Measurements from ENCODE around the gene EGLN2. TPM values are rescaled to one million over a fixed set of nuclear protein-coding genes. Genes with fewer than 3 reads are reported as not detected.
A peak's percentile ranks its signal among the peaks of the same experiment; 100 is the strongest.

EGLN2 gene
- total and polyA plus RNA-seq, 10 of the 15 experiments (the other 5 are each of a cell fraction or from before 2014, with no cell fraction given) = 8.6 to 93.0 (median 66.8) TPM

- TF ChIP-seq NFYA (IDR thresholded peaks at IDR 0.05; ENCODE audit: borderline replicate concordance, low read depth, low read length) = no peak; the same call in 1 of the 2 replicates
- no peak for TF ChIP-seq ATF2 (IDR thresholded peaks at IDR 0.05; ENCODE audit: low read length)
- TF ChIP-seq, protein P1, sequence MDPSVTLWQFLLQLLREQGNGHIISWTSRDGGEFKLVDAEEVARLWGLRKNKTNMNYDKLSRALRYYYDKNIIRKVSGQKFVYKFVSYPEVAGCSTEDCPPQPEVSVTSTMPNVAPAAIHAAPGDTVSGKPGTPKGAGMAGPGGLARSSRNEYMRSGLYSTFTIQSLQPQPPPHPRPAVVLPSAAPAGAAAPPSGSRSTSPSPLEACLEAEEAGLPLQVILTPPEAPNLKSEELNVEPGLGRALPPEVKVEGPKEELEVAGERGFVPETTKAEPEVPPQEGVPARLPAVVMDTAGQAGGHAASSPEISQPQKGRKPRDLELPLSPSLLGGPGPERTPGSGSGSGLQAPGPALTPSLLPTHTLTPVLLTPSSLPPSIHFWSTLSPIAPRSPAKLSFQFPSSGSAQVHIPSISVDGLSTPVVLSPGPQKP (IDR thresholded peaks at IDR 0.05; ENCODE audit: low read depth, low read length) = no peak; the same call in 1 of the 2 replicates
- no peak for TF ChIP-seq EZH2 (IDR thresholded peaks at IDR 0.05; ENCODE audit: borderline replicate concordance, control insufficient read depth, low read depth, low read length)
- TF ChIP-seq, protein P2, sequence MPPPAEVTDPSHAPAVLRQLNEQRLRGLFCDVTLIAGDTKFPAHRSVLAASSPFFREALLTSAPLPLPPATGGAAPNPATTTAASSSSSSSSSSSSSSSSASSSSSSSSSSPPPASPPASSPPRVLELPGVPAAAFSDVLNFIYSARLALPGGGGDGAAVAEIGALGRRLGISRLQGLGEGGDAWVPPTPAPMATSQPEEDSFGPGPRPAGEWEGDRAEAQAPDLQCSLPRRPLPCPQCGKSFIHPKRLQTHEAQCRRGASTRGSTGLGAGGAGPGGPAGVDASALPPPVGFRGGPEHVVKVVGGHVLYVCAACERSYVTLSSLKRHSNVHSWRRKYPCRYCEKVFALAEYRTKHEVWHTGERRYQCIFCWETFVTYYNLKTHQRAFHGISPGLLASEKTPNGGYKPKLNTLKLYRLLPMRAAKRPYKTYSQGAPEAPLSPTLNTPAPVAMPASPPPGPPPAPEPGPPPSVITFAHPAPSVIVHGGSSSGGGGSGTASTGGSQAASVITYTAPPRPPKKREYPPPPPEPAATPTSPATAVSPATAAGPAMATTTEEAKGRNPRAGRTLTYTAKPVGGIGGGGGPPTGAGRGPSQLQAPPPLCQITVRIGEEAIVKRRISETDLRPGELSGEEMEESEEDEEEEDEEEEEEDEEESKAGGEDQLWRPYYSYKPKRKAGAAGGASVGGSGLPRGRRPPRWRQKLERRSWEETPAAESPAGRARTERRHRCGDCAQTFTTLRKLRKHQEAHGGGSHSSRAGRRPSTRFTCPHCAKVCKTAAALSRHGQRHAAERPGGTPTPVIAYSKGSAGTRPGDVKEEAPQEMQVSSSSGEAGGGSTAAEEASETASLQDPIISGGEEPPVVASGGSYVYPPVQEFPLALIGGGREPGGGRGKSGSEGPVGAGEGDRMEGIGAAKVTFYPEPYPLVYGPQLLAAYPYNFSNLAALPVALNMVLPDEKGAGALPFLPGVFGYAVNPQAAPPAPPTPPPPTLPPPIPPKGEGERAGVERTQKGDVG (CRISPR knock-in tag; IDR thresholded peaks at IDR 0.05) = no peak
- no peak for TF ChIP-seq RBBP5 (conservative IDR thresholded peaks at IDR 0.05)
- TF ChIP-seq, protein P3, sequence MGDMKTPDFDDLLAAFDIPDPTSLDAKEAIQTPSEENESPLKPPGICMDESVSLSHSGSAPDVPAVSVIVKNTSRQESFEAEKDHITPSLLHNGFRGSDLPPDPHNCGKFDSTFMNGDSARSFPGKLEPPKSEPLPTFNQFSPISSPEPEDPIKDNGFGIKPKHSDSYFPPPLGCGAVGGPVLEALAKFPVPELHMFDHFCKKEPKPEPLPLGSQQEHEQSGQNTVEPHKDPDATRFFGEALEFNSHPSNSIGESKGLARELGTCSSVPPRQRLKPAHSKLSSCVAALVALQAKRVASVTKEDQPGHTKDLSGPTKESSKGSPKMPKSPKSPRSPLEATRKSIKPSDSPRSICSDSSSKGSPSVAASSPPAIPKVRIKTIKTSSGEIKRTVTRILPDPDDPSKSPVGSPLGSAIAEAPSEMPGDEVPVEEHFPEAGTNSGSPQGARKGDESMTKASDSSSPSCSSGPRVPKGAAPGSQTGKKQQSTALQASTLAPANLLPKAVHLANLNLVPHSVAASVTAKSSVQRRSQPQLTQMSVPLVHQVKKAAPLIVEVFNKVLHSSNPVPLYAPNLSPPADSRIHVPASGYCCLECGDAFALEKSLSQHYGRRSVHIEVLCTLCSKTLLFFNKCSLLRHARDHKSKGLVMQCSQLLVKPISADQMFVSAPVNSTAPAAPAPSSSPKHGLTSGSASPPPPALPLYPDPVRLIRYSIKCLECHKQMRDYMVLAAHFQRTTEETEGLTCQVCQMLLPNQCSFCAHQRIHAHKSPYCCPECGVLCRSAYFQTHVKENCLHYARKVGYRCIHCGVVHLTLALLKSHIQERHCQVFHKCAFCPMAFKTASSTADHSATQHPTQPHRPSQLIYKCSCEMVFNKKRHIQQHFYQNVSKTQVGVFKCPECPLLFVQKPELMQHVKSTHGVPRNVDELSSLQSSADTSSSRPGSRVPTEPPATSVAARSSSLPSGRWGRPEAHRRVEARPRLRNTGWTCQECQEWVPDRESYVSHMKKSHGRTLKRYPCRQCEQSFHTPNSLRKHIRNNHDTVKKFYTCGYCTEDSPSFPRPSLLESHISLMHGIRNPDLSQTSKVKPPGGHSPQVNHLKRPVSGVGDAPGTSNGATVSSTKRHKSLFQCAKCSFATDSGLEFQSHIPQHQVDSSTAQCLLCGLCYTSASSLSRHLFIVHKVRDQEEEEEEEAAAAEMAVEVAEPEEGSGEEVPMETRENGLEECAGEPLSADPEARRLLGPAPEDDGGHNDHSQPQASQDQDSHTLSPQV (IDR thresholded peaks at IDR 0.05) = no peak
- TF ChIP-seq HDAC6 (IDR thresholded peaks at IDR 0.05; ENCODE audit: unreplicated experiment) = no peak
- no peak for TF ChIP-seq CBX3 (IDR thresholded peaks at IDR 0.05; ENCODE audit: borderline replicate concordance, low read depth)
- no peak for TF ChIP-seq IKZF2 (IDR thresholded peaks at IDR 0.05)
- TF ChIP-seq ZNF217 (IDR thresholded peaks at IDR 0.05) = no peak
- TF ChIP-seq RAD51 (IDR thresholded peaks at IDR 0.05) = no peak
- TF ChIP-seq CREB1 (IDR thresholded peaks at IDR 0.05; ENCODE audit: low read depth) = peak; percentile 42
- TF ChIP-seq TCF3 (IDR thresholded peaks at IDR 0.05; ENCODE audit: borderline replicate concordance, insufficient read depth, low read depth, low read length) = peak; percentile 79; the same call in 1 of the 2 replicates
- TF ChIP-seq SPI1 (IDR thresholded peaks at IDR 0.05; ENCODE audit: borderline replicate concordance, insufficient read depth, low read depth, low read length) = peak; percentile 66
- peak; percentile 96 for TF ChIP-seq CHD2 (IDR thresholded peaks at IDR 0.05; ENCODE audit: borderline replicate concordance, low read depth, low read length)
- no peak for TF ChIP-seq CTCF (IDR thresholded peaks at IDR 0.05 in 2 of 3, conservative IDR thresholded peaks at IDR 0.05 in 1 of 3; ENCODE audit: control insufficient read depth in 2 of 3, extremely low read depth in 1 of 3, insufficient read depth in 1 of 3, low read depth in 3 of 3, low read length in 3 of 3)
Measured at GRCh38 chr19:40777937-40778705, 20.9 kb upstream of the EGLN2 start, which contains the start of gene RAB4B (continued).
